HG03432 (cell line): ENCODE data around the gene SLC9A1.
"Not testable (repeated sequence)": the region's sequence is repeated elsewhere in the genome, so short reads cannot be mapped to it uniquely, and the experiment has no call there.

ENCODE experiments used
- ATAC-seq: cut with Tn5 transposase; IDR thresholded peaks from one replicate; pipeline ENCODE4 v1.9.1; 2021; ENCODE audit warnings: mild to moderate bottlenecking, moderate library complexity; ENCODE audit not compliant: unreplicated experiment

The SLC9A1 gene

DNA sequence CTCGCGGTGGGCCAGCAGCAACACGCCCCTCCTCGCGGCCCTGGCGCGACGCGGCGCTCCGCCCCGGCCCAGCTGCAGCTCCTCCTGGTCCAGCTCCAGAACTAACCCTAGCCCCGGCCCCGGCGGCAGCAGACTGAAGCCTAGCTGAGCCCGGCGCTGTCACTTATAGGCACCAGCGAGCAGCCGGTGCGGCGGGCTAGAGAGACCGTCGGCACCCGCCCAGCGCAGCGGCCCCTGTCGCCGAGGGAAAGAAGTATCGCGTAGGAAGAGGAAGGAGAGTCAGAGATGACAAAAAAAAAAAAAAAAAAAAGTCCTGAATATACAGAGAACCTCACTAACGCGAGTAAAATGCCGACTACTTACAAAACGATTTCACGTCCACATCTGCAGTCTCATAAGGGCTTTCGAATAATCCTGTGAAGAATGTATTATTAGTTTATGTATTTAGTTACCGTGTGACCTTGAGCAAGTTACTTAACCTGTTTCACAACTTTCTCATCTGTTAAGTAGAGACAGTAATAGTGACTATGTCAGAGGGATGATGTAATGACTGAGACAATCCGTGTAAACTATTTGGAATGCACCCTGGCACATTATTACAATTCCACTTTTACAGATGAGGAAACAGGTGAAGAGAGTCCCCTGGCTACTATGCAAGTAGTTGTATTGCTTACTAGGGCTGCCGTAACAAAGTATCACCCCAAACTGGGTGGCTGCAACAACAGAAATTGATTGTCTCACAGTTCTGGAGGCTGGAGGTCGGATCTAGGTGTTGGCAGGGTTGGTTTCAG, at the start of gene SLC9A1:
Gene SLC9A1 (minus strand): TSS at position 135 of the 791 bp plus-strand sequence. CDS start 791 bp downstream, outside the sequence.
- peak; percentile 87 for ATAC-seq

DNA sequence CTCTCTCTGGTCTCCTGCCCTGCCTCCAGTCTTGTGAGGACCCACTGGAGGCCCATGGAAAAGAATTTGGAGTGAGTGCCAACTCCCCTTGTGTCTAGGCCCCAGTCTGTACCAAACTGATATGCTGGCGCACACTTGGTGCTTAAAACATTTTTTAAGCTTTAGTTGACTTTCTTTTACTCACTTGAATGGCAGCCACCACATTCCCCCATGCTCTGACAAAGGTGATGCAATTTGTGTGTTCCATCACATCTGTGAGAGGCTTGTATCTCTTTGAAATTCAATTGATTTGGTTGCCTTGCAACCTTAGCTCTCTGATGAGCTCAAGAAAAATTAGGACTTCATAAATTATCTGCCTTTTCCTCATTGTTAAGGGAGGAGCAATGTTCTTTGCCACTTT, 49.0 kb upstream of the SLC9A1 start:
- ATAC-seq = no peak

DNA sequence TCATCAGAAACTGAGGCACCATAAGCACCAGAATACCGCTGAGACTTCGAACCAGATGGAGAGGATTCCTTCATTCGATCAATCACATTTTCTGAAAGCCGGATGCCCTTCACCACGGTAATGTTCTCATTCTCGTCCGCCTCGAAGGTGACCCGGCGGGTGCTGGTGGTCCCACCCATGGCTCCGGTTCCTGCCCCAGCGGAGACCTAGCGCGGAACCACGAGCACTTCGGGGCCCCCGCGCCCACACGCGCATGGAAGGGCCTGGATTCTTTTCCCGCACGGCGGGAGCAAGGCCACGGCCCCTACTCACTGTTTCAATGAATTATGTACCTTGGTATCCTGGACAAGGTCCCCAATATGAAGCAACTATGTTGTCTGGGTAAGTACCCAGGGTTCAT, 46.4 kb upstream of the SLC9A1 start:
- ATAC-seq = no peak

DNA sequence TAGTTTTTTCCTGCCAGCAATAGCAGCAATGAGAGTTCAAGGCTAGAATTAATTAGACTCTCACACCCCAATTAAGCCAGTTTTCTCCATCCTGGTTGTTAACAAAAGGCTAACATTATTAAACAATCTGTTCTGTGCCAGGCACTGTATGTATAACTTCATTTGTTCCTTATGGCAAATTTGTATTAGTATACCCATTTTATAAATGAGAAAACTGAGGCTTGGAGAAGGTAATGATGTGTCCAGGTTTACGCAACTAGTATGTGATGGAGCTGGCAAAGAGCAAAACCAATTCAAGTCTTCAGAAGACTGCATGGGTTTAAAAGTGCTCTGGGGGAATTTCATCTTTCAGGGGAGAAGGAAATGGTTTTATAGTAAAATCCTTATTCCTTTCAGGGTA, 38.3 kb upstream of the SLC9A1 start:
- ATAC-seq = no peak

GRCh38 chr1:27192039-27192529, 37.2 kb upstream of the SLC9A1 start:
- no peak for ATAC-seq

GRCh38 chr1:27184665-27185064, 29.7 kb upstream of the SLC9A1 start:
- ATAC-seq = not testable (repeated sequence)

DNA sequence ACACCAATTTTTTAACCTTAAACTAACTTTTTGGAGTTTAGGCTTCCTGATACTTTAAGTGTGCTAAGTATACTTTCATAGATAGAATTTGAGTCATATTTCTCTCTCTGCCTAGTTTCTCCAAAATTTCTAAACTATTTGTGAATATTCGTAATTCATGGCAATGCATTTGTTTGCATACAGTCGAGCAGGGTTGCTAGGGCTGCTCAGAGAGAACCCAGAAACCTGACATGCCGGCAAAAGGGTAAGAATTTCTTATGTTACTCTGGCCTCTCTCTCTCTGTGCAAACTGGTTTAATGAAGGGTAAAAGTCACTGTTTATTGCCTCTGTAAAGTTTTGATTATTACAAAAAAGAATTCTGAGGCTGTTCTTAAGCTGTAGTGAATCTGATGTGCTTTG, 25.1 kb upstream of the SLC9A1 start:
- no peak for ATAC-seq

GRCh38 chr1:27179379-27179778, 24.5 kb upstream of the SLC9A1 start:
- ATAC-seq = no peak

DNA sequence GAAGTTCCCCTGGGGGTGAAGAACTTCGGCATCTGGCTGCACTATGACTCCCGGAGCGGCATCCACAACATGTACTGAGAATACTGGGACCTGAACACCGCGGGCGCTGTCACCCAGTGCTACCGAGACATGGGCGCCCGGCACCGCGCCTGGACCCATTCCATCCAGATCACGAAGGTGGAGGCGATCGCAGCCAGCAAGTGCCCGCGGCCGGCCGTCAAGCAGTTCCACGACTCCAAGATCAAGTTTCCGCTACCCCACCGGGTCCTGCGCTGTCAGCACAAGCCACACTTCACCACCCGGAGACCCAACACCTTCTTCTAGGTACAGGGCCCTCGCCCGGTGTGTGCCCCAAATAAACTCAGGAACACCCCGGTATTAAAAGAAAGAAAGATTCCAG, 22.0 kb upstream of the SLC9A1 start:
- ATAC-seq = no peak

GRCh38 chr1:27176323-27176722, 21.4 kb upstream of the SLC9A1 start:
- no peak for ATAC-seq

GRCh38 chr1:27172992-27173391, 18.1 kb upstream of the SLC9A1 start:
- not testable (repeated sequence) for ATAC-seq

GRCh38 chr1:27166929-27167328, 12.0 kb upstream of the SLC9A1 start:
- ATAC-seq = no peak

DNA sequence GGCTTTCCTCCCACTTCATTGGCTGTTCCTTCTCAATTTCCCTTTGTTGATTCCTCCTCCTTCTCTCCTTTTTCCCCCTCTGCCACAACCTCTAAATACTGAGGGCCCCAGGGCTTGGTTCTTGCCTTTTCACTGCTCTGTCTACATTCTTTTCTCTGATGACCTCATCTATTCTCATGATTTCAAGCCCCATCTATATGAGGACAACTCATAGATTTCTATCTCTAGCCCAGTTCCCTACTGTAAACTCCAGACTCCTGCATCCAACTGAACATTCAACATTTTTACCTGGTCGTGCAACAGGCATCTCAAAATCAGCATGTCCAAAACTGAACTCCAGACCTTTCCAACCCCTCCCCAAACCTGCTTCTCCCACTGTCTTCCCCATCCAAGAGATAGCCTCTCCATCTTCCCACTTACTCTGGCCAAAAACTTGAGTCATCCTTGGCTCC, 11.5 kb upstream of the SLC9A1 start:
- ATAC-seq = no peak

- no peak for ATAC-seq
Measured at GRCh38 chr1:27163093-27163492, 8.2 kb upstream of the SLC9A1 start.

DNA sequence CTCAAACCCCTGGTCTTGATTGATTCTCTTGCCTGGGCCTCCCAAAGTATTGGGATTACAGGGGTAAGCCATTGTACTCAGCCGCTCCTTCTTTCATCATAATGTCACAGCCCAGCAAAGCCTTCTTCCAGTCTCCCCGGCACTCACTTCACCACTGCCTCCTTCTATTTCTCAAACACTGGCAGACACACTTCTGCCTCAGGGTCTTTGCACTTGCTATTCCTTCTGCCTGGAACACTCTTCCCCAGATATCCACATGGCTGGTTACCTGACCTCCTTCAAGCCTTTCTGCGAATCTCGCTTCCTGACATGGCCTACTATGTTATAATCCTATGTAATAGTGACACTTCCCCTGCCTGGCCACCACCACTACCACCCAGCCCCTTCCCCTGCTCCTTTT, 7.2 kb upstream of the SLC9A1 start:
- ATAC-seq = no peak

DNA sequence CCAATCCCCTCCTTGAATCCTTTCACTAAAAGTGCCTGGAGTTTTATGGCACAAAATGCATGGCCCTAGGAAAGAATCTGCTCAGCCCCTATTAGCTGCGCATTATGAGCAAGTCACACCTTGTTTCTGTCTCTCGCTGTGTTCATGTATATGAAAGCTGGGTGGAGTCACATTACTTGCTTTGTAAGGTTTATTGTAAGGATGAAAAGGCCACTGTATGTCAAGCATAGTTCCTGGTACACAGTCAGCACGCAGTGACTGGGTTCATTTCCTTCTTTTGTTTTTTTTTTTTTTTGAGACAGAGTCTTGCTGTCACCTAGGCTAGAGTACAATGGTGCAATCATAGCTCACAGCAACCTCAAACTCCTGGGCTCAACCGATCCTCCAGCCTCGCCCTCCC, 6.7 kb upstream of the SLC9A1 start:
- peak; percentile 50 for ATAC-seq

DNA sequence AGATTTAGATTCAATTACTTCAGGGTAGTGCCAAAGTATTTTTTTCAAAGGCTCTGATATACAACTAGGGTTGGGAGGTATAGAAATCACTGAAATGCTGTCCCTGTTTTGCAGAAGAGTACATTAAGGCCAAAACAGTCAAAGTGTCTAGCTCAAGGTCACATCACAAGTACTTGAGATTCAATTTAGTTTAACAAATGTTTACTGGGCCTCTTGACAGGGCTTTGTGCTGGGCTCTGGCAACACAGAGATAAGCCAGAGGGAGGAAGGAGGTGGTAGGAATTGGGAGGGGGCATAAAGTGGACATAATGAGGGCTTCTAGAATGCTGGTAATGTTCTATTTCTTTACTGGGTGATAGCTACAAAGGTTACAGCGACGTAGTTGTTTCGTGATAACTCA, 2.3 kb upstream of the SLC9A1 start:
- no peak for ATAC-seq

DNA sequence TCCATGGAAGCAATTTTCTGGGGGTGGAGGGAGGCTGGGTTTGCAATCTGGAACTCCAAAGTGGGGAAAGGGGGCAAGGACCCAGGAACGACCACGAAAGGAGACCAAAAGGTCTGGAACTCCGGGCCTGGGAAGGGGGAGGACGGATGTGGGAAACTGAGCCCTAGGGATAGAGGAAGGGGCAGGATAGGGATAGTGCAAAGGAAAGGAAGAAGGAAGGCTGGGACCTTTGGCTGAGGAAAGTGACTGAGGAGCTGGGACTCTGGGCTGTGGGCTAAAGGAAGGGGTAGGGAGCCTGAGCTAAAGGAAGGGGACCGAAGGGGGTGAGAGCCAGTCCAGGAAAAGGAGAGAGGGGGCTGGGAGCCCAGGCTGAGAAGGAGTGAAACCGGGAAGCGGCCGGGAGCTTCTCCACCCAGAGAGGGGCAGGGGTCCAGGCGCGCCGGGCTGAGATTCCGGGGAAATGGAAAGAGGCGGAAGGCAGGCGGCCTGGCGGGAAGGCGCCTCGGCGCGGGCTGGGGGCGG, 395 bp downstream of the SLC9A1 start:
- peak; percentile 3 for ATAC-seq

DNA sequence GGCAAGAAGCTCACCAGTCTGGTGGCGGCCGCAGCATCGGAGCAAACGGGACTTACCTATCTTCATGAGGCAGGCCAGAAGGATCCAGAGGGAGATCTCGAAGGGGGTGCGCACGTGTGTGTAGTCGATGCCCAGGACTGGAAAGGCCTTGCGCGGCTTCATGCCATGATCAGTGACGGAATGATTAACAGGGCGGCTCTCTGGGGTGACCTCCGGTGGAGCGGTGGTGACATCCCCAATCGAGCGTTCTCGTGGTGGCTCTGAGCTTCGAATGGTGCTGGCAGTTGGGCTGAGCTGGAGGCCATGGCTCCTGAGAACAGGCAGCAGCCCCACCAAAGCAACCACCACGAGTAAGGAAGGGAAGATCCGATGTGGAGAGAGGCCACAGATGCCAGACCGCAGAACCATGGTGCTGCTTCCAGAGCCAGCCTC, 982 bp downstream of the SLC9A1 start:
- no peak for ATAC-seq

DNA sequence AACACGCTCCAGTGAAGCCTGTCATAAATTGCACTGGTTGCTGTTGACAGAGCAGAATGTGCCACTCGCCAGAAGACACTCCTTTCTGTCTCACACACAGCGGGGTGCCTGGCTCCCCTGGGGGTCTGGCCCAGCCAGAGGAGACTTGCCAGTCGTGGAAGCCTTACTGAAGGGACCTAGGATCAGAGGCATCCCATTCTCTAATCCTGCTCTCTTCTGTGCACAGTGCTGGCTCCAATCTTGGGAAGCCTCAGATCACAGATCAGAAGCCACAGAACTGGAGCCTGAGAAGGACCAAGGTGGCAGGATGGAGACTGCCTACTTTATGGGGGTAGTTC, 1.4 kb downstream of the SLC9A1 start:
- no peak for ATAC-seq

DNA sequence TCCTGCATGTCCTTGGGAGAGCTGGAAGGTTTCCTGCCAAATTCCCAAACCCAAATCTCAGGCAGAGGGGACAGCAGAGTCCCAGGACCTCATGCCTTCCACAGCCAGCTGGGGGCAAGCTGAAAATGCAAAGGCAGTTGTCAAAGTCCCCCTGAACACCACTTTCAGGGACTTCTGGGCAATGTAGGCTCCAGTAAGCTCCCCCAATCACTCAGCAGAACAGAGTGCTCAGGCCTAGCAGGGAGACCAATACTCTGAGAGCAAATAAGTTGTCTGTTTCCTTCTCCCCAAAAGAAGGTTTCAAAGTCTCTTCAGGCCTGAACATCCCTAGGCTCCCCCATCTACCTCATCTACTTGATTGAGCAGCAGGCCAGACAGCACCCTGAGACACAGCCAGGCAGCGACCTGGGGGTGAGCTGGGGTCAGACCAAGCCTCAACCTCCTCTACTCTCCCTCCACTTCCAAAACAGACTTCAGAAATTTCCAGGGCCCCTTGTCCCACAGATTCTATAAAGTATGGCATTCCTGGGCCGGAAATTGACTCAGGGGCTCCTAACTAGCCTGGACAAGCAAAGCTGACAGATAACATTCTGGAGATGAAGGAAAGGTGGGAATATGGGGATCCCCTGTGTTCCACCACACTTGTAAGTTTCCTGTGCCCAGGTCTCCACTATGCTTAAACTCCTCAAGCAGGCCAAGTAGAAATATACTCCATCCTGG, 1.9 kb downstream of the SLC9A1 start:
- no peak for ATAC-seq
